GM12872 (cell line): ENCODE data around the gene ERGIC1.

Experiments
- TF ChIP-seq, protein P1 (sequence below): IDR thresholded peaks from 3 replicates; pipeline ENCODE4 v1.5.1; 2011; ENCODE audit warnings: low read depth, mild to moderate bottlenecking, low read length, moderate library complexity; ENCODE audit not compliant: insufficient read depth

The ERGIC1 gene

GRCh38 chr5:172791286-172791685 lies 42.8 kb upstream of the ERGIC1 start:
- TF ChIP-seq, protein P1, sequence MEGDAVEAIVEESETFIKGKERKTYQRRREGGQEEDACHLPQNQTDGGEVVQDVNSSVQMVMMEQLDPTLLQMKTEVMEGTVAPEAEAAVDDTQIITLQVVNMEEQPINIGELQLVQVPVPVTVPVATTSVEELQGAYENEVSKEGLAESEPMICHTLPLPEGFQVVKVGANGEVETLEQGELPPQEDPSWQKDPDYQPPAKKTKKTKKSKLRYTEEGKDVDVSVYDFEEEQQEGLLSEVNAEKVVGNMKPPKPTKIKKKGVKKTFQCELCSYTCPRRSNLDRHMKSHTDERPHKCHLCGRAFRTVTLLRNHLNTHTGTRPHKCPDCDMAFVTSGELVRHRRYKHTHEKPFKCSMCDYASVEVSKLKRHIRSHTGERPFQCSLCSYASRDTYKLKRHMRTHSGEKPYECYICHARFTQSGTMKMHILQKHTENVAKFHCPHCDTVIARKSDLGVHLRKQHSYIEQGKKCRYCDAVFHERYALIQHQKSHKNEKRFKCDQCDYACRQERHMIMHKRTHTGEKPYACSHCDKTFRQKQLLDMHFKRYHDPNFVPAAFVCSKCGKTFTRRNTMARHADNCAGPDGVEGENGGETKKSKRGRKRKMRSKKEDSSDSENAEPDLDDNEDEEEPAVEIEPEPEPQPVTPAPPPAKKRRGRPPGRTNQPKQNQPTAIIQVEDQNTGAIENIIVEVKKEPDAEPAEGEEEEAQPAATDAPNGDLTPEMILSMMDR: no peak

DNA sequence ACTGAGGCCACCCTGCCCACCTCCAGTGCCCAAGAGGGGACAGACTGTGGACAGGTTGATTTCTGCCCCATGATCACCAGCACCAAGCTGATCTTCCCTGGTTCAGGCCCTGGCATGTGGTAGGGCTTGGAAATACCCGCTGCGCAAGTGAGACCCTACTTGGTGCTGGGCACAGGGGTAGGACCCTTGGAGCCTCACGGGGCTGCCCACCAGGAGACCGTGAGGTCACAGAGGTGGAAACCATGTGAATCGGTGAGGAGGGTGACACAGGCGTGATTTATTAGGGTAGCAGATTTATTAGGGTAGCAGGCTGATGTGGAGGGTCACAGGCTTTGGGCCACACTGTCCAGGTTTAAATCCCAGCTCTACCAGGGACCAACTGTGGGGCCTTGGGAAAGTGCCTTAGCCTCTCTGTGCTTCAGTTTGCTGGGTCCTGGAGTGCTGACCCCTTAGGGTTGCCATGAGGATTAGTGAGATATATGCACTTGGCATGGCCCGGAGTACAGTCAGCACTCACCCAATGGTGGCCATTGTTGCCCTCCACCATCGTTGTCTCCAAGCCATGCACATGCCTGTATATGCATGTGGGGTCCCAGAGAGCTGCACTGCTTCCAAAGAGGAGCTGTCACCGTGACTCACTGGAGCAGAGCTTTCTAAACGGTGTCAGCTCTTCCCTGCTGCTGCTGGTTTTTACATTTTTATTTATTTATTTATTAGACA lies 42.2 kb upstream of the ERGIC1 start:
- TF ChIP-seq, protein P1: no peak

GRCh38 chr5:172792701-172793570 lies 41.1 kb upstream of the ERGIC1 start:
- TF ChIP-seq, protein P1: no peak

DNA sequence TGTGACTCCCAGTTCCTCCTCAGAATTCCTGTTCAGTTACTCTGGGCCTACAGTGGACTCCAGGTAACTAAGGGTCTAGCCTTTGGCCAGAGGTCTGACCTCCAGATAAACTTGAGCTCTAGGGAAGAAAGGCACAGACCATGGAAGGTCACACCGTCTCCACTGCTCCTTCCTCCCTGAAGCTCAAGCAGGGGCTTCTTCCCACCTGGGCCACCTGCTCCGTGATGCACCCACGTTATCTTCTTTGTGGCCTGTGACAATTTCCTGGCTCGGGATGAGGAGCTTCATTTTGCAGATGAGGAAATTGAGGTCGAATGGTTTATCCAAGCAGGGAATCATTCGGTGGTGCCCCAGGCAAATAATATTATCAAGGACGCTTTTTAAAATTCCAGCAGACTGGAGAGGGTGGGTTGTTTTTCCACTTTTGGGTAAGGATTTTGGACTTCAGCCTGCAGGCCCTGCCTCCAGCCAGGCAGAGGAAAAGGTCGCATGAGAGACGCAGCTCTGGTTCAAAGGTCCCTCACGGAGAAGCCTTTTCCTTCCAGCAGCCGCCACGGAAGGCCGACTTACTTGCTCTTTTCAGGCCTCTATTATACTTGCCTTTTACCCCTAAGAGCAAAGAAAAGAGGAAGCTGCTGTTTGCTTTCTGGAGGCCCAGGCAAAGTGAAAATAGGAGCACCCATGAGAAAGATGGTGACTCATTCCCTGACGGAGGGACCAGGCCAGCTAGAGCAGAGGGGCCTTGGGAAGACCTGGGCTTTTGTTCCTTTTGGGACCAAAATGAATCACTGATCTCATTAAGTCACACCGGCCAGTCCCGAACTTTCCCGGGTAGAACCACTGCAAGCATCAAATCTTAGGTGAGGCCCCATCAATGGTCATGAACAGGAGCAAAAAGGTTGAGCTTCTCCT lies 40.2 kb upstream of the ERGIC1 start:
- TF ChIP-seq, protein P1: no peak

DNA sequence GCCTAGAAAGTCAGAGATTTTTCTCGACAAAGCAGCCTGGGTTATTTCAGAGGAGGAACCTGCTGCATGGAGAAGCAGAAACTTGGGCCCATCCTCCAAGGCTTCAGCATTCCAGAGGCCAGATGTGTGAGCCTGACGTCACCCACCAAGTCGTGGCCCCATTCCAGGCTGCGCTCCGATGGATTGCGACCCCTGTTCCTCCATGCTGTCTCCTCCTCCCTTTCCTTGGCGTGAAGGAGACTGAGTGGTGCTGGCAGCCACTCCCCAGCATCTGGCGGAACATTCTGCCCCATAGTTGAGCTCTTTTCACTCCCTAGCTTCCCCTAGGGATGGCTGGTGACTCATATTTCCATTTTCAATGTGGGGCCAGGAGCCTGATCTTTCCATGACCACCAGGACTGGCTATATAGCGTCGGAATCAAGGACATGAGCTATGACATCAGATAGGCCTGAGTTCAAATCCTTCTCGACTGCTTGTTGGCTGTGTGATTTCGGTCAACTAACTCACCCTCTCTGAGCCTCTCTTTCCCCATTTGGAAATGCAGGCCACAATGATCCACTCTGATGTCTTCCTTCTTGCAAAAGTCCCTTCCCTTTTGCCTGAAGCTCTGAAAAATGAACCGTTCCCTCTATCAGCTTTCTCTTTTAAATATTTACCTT lies 38.6 kb upstream of the ERGIC1 start:
- TF ChIP-seq, protein P1: no peak

DNA sequence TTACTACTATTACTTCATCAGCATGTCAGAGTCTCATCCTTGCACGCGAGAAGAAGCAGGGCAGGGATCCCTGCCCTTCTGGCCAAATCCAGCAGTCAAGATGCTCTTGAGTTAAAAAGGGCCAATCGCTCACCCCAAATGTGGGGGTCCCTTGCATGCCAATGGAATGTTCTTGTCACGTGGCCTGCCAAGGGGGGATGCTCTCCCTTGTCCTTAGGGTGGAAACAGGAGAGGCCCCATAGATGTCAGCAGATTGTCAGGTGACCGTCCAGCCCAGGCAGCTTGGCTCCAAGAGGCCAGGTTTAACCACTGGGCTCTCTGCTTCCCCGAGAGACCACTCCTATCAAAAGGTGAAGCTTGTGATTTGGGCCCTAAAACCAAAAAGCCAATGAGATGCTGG lies 37.7 kb upstream of the ERGIC1 start:
- TF ChIP-seq, protein P1: no peak
